HG02852 (cell line): ENCODE results near the gene MAP2K4.
"Not testable (repeated sequence)": the region's sequence is repeated elsewhere in the genome, so short reads cannot be mapped to it uniquely, and the experiment has no call there.

ENCODE experiments used
- ATAC-seq: cut with Tn5 transposase; IDR thresholded peaks from one replicate; pipeline ENCODE4 v1.9.1; 2021; ENCODE audit warnings: mild to moderate bottlenecking, moderate library complexity; ENCODE audit not compliant: unreplicated experiment

The MAP2K4 gene

GRCh38 chr17:12137859-12138258 lies 117.2 kb downstream of the MAP2K4 start:
- no peak for ATAC-seq

GRCh38 chr17:12140685-12141084 lies 120.0 kb downstream of the MAP2K4 start:
- no peak for ATAC-seq

GRCh38 chr17:12162187-12162586 lies 141.5 kb downstream of the MAP2K4 start:
- not testable (repeated sequence) for ATAC-seq

- ATAC-seq = no peak
Observed at GRCh38 chr17:12164085-12164484, 143.4 kb downstream of the MAP2K4 start.

- ATAC-seq = no peak
Observed at GRCh38 chr17:12178644-12179330, 158.1 kb downstream of the MAP2K4 start.

- no peak for ATAC-seq
Observed at GRCh38 chr17:12180644-12181261, 160.1 kb downstream of the MAP2K4 start.

- no peak for ATAC-seq
Observed at GRCh38 chr17:12187658-12188057, 167.0 kb downstream of the MAP2K4 start.

GRCh38 chr17:12193144-12193735 lies 172.6 kb downstream of the MAP2K4 start:
- ATAC-seq = no peak
